HG03025 (cell line): ENCODE data around the gene ECSIT.
"Not testable (repeated sequence)": the region's sequence is repeated elsewhere in the genome, so short reads cannot be mapped to it uniquely, and the experiment has no call there.

Source experiments
- ATAC-seq: cut with Tn5 transposase; IDR thresholded peaks from one replicate; pipeline ENCODE4 v1.9.1; 2021; ENCODE audit warnings: mild to moderate bottlenecking, moderate library complexity; ENCODE audit not compliant: unreplicated experiment, low FRiP score

Gene ECSIT

GRCh38 chr19:11479898-11480714 is 48.8 kb downstream of the ECSIT start:
- ATAC-seq = no peak

DNA sequence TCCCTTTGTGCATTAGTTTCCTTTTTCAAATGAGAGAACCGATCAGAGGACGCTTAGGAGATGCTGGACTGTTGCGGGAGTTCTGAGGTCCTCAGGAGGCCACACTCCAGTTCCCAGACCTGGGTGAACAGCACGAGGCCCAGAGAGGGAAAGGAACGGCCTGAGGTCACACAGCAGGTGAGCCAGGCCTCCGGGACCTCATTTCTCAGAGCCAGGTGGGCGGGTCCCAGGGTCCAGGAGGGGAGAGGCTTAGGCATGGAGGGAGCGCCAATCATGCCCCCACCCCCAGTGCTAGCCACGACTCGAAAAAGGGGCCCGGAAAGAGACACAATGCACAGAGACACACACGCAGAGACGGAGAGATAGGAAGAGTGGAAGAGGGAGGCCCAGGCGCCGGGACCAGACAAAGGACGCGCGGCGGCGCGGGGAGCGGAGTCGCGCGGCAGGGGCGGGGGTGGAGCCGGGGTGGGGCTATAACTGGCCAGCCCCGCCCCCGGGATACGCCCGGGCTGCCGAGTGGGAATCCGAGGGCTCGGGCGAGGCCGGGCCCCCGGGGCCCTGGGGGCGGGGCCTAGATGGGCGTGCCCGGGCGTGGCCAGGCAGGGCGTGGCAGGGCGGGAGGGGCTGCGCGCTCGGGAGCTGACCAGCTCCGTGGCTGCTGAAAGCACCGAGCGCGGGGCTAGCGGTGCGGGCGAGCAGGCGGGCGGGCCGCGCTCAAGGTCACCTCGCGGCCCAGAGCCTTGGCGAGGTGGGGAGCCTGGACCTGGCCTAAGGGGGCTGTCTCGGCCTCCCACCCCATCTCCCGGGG is 49.6 kb downstream of the ECSIT start:
- ATAC-seq = no peak

- no peak for ATAC-seq
Observed at GRCh38 chr19:11478167-11479089, 50.5 kb downstream of the ECSIT start.

DNA sequence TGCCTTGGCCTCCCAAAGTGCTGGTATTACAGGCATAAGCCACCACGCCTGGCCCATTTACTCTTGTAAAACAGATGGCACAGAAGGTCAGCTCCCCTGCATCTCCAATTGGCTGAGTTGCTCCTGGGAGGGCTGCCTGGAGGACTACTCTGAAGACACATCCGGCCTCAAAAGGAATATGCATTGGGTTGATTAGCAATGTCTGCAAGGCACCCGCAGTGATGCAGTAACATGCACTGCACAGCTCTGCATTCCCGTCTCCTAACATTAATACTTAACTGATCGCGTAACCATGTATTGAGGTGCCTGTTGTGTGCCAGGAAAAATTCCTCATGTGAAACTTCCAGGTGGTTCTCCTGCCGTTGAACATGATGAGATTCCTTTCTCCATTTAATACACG is 53.1 kb downstream of the ECSIT start:
- ATAC-seq = no peak

GRCh38 chr19:11475343-11475742 is 53.6 kb downstream of the ECSIT start:
- not testable (repeated sequence) for ATAC-seq

GRCh38 chr19:11473725-11474124 is 55.2 kb downstream of the ECSIT start:
- ATAC-seq = no peak

DNA sequence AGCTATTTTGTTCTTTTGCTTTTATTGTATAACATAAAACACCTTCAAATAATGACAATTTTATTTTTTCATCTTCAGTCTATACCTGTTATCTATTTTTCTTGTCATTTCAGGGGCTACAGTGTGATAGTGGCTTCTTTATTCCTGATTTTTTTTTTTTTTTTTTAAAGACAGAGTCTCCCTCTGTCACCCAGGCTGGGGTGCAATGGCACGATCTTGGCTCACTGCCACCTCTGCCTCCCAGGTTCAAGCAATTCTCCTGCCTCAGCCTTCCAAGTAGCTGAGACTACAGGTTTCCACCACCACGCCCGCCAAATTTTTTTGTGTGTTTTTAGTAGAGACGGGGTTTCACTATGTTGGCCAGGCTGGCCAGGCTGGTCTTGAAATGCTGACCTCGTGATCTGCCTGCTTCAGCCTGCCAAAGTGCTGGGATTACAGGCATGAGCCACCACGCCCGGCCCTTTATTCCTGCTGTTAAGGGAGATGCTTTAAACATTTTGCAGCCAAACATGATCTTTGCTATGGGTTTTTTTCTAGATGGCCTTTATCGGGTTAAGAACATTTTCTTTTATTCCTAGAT is 60.6 kb downstream of the ECSIT start:
- not testable (repeated sequence) for ATAC-seq

DNA sequence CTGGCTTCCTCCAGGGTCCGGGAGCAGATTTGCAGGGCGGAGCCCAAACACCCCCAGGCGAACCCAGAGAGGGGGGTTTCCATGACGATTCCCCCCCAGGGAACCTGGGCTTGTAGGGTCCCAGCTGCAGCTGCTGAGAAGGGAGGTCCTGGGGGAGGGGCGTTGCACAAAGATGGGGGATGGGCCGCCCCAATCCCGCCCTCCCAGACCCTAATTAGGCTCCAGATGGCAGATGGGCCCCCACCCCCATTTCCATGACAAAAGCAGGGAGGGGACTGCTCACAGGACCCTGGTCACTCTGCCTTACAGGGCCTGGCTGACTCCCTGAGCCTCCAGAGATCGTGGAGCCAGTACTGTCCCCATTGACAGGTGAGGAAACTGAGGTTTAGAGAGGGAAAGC is 63.3 kb downstream of the ECSIT start:
- no peak for ATAC-seq

DNA sequence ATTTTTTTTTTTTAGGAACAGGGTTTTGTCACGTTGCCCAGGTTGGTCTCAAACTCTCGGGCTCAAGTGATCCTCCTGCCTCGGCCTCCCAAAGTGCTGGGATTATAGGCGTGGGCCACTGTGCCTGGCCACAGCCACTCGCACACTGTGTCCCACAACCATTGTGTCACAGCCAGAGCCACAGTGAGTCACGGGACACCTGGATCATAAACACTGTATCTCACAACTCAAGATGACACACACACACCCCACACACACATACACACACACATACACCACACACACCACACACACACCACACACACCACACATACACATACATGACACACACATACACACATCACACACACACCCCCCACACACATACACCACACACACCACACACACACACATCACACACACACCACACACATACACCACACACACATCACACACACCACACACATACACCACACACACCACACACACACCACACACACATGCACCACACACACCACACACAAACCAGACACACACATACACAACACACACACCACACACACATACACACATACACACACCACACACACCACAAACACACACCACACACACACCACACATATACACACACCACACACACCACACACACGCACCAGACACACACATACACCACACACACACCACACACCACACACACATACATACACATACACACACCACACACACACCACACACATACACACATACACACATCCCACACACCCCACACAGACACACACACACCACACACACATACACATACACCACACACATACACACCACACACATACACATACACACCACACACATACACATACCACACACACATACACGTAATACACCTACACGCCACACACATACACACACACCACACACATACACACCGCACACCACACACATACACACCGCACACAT is 64.3 kb downstream of the ECSIT start:
- ATAC-seq = no peak

GRCh38 chr19:11463391-11463790 is 65.5 kb downstream of the ECSIT start:
- no peak for ATAC-seq

GRCh38 chr19:11461453-11461852 is 67.5 kb downstream of the ECSIT start:
- no peak for ATAC-seq

DNA sequence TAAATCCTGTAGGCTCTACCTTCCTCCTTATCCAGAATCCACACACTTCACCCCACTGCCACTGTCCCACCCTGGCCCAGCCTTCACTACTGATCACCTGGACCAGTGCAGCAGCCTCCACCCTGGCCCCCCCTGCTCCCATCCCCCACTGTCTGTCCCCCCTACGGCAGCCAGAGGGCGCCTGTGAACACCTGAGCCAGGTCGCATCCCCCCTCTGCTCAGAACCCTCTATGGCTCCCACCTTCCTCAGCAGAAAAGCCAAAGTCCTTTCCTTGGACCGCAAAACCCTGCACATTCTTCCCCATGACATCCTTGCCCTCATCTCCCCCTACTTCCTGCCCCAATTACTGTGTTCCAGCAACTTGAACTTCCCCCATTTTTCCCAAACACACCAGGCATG is 68.7 kb downstream of the ECSIT start:
- no peak for ATAC-seq

GRCh38 chr19:11458912-11459311 is 70.0 kb downstream of the ECSIT start:
- not testable (repeated sequence) for ATAC-seq

DNA sequence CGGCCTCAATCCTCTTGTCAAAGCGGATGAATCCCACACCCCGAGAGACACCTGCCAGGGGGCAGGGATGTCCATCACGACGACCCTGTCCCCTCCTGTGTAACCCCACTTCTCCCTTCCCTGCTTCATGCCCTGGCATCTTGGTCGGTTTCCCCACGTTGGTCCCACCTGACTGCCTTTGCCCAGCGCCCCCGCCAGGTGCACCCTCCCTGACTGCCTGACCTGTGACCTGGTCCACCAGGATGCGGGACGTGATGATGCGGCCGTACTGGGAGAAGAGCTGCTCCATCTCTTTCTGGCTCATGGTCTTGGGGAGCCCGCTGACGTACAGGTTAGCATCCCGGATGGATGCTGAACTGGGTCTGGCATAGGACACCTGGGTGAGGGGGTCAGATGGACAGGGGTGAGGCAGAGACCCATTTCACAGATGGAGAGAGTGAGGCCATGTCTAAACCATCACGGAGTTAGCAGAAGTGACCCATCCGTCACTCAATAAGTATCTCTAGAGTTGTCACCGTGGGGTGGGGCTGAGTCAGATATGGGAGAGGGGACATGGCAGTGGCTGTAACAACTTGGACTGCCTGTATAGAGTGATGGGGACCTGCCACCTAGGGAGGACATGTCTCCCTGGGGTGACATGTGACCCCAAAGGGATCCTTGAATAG is 70.6 kb downstream of the ECSIT start:
- ATAC-seq = no peak

DNA sequence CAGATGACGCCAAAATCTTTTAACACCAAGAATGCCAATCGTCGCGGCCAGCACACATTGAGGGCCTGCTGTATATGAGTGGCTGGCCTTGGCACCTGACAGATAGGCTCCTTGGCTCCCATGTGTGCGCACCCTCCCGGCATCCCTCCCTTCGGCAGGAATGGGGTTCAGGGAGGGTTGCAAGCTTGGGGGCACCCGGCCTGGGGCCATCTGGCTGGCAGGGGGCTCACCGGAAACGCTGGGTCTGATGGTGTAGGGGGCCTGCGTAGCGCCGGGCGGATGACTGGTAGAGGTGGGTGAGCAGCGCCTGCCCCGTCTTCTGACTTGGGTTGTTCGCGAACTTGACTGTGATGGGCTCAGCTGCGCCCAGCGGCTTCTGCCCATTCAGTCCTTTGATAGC is 71.1 kb downstream of the ECSIT start:
- ATAC-seq = no peak

- no peak for ATAC-seq
Observed at GRCh38 chr19:11457115-11457514, 71.8 kb downstream of the ECSIT start.

- no peak for ATAC-seq
Observed at GRCh38 chr19:11456659-11457058, 72.3 kb downstream of the ECSIT start.
